Muscle of leg (tissue), 11 donors: ENCODE data around the gene RELL1. TPM values are rescaled to one million over a fixed set of nuclear protein-coding genes. Genes with fewer than 3 reads are reported as not detected.
"Not testable (repeated sequence)": the region's sequence is repeated elsewhere in the genome, so short reads cannot be mapped to it uniquely, and the experiment has no call there.

Source experiments
- DNase-seq: peaks from one replicate; pipeline ENCODE4 v3.0.0; 2013
- H3K27ac ChIP-seq: one replicate; pipeline ENCODE4 v1.5.1; 2013; ENCODE audit warnings: mild to moderate bottlenecking, low read length, control low read depth
- H3K27me3 ChIP-seq: one replicate; pipeline ENCODE4 v1.6.1; 2013; ENCODE audit warnings: low read length; ENCODE audit not compliant: control insufficient read depth, insufficient read depth
- H3K36me3 ChIP-seq: one replicate; pipeline ENCODE4 v1.6.1; 2013; ENCODE audit warnings: low read length; ENCODE audit not compliant: control insufficient read depth, insufficient read depth
- H3K4me1 ChIP-seq: one replicate; pipeline ENCODE4 v1.6.1; 2013; ENCODE audit warnings: low read length; ENCODE audit not compliant: control insufficient read depth, insufficient read depth
- H3K4me3 ChIP-seq: one replicate; pipeline ENCODE4 v1.5.1; 2013; ENCODE audit warnings: low read length, control low read depth
- H3K9me3 ChIP-seq: replicated peaks from 2 replicates; pipeline ENCODE4 v1.6.1; 2013; ENCODE audit warnings: low read depth, low read length; ENCODE audit not compliant: control insufficient read depth
- WGBS: methylation state at CpG from one replicate; pipeline ENCODE4 v1.1.5; 2013; ENCODE audit warnings: missing lambda C conversion rate; ENCODE audit not compliant: insufficient coverage; 5-methylcytosine and 5-hydroxymethylcytosine counted together
- polyA plus RNA-seq, 8 donors: library from polyadenylated mRNA; unstranded; fragments of 120-200 nt; gene quantifications; one replicate each; pipeline versions ENCODE4 v1.2.1 to v1.2.3, GENCODE V29; 2013; ENCODE audit warnings: inconsistent platforms in 1 of 8, low replicate concordance in 1 of 8; ENCODE audit not compliant: insufficient read length in 8 of 8, insufficient read depth in 1 of 8
- total RNA-seq: library from RNA; stranded (reverse); fragments of 120-200 nt; gene quantifications from one replicate; pipeline ENCODE4 v1.2.4, GENCODE V29; 2013

RELL1 gene
- total and polyA plus RNA-seq, 9 donors: 9.7 to 44.7 (median 13.9) TPM

DNA sequence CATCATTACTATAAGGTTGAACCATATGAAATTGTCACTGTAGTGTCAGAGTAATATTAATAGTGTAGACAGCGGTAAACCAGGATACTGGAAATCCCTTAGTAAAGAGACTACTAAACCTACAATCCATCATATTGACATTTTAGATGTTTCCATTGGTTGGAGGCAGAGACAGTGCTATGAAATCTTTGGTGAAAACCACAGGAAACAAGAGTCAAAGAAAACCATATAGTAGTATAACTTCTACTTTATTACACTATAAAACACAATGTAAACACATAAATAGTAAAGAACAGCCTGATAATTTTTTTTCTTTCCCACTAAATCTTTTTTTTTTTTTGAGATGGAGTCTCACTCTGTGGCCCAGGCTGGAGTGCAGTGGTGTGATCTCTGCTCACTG, 15.9 kb downstream of the RELL1 start:
- Histone ChIP-seq H3K27ac (no peak overlapping the region), H3K4me1 (peaks cover 20% of the 10 kb centered on the region), H3K27me3 (no peaks in the 10 kb centered on the region), H3K9me3 (no peaks in the 10 kb centered on the region), H3K4me3 (no peak overlapping the region), H3K36me3 (no peaks in the 10 kb centered on the region)
- no CpG with 5 or more reads among the region's 1 CpG for WGBS
- no peak for DNase-seq

DNA sequence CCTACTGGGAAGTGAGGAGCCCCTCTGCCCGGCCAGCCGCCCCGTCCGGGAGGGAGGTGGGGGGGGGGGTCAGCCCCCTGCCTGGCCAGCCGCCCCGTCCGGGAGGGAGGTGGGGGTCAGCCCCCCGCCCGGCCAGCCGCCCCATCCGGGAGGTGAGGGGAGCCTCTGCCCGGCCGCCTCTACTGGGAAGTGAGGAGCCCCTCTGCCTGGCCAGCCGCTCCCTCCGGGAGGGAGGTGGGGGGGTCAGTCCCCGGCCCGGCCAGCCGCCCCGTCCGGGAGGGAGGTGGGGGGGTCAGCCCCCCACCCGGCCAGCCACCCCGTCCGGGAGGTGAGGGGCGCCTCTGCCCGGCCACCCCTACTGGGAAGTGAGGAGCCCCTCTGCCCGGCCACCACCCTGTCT, 17.1 kb downstream of the RELL1 start:
- H3K27me3 ChIP-seq, H3K36me3 ChIP-seq, H3K4me3 ChIP-seq, H3K9me3 ChIP-seq, DNase-seq, H3K27ac ChIP-seq: not testable (repeated sequence)
- 92% methylated on average over 2 of the region's 26 CpGs for WGBS
- peaks cover 28% of the 10 kb centered on the region for H3K4me1 ChIP-seq

DNA sequence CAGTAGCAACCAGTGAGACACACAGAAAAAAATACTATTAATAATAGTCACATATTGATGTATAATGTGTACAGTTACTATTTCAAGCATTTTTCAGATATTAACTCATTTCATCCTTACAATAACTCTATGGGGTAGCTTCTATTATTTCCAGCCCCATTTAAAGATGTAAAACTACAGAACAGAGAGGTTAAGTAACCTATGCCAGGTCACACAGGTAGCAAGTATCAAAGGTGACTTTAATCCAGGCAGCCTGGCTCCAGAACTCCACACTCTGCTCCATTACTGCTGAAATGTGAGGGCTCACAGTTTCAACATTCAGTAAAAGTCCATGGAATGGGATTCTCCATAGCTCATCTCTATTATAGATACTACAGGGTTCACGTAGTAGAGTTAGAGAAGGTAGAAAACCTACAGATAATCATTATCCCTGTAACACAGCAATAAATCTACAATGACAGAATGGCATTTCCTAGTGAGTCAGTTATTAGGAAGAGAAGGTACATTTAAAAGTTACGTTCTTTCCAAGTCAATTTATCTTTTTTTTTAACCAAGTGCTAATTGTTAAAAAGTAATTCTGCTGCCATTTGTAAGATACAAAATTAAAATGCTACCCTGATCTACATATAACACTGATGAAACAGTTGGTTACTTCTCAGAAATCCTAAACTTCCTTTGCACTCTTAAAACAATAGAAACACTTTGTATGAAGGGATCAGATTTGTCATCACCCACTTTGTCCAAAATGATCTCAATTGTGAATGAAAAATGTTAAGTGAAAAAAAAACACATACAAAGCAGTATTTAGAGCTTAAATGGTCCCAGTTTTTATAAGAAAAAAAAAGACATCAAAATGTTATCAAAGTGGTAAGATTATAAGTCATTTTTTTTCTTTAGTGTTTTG, 18.7 kb downstream of the RELL1 start:
- DNase-seq: no peak
- Histone ChIP-seq H3K9me3 (no peaks in the 10 kb centered on the region), H3K27ac (peak overlapping the region; percentile 25), H3K27me3 (no peaks in the 10 kb centered on the region), H3K4me3 (no peak overlapping the region), H3K36me3 (no peaks in the 10 kb centered on the region), H3K4me1 (peaks cover 34% of the 10 kb centered on the region)
- WGBS: no CpG with 5 or more reads among the region's 2 CpGs

DNA sequence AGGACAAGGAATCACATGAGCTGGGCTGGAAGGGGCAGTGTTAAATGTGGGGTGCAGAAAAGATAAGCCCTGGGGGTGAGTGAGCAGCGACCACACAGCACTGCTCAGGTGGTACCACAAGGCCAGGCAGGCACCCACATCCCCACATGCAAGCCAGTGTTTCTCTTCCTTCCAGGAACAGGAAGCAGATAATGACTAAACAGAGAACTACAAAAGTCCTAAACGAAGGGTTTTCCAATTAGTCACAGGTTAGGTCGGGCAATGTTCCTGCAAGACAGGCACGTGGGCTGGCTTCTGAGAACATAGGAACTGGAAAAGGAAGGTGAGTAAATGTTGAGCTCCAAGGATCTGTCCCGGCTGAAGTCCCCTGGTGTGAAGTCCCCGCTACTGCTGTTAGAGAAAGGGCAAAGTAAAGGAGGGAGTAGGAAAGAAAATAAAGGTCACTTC, 19.5 kb downstream of the RELL1 start:
- 44% methylated on average over 3 of the region's 6 CpGs for WGBS
- no peak overlapping the region for H3K4me3 ChIP-seq
- no peaks in the 10 kb centered on the region for H3K36me3 ChIP-seq
- H3K27ac ChIP-seq: peak overlapping the region; percentile 25
- peaks cover 40% of the 10 kb centered on the region for H3K4me1 ChIP-seq
- no peaks in the 10 kb centered on the region for H3K27me3 ChIP-seq
- H3K9me3 ChIP-seq: no peaks in the 10 kb centered on the region
- peak; percentile 51 for DNase-seq

DNA sequence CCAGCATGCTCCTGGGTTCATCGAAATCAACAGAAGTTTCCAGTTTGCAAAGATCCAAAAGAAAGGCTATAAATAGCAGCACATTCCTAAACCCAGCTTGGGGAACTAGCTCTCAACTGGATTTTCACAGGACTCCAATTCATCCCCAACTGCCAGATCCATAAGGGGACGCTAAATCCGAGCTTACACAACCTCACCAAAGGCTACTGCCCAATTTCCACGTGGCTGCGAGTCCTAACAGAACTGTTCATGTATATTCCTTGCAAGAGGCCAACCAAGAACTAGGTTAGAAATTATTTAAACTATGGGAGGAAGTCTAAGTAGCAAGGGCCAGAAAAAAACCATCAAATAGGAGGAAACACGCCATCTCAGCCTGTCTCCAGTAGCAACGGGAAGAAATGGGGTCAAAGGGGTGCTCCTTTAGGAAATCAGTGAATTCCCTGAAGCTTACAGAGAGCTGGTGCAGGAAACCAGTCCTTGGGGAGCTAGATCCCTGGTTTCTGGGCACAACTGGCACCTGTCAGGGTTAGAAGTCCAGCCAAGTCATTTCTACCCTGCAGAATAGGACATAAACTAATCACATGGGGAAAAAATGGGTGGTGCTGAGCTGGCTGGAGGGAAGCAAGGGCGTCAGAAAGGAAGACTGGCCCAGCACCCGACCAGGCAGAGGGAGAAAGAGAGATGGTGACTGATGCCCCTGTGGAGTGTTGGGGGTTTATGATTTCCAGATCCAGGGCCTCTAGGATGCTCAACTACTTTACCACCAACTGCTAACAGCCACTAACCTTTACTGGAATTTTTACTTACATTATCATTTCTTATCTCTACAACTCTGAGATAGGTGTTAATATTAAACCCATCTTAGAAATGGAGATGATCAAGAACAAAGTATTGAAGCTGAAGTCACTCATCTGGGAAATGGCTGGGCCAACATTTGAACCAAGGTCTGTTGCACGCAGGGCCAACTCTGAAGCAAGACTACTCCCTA, 20.5 kb downstream of the RELL1 start:
- no peak overlapping the region for H3K4me3 ChIP-seq
- H3K27ac ChIP-seq: peak overlapping the region; percentile 71
- H3K4me1 ChIP-seq: peaks cover 40% of the 10 kb centered on the region
- no peaks in the 10 kb centered on the region for H3K9me3 ChIP-seq
- no peaks in the 10 kb centered on the region for H3K36me3 ChIP-seq
- 42% methylated on average over 6 of the region's 10 CpGs for WGBS
- no peaks in the 10 kb centered on the region for H3K27me3 ChIP-seq
- peak; percentile 43 for DNase-seq

DNA sequence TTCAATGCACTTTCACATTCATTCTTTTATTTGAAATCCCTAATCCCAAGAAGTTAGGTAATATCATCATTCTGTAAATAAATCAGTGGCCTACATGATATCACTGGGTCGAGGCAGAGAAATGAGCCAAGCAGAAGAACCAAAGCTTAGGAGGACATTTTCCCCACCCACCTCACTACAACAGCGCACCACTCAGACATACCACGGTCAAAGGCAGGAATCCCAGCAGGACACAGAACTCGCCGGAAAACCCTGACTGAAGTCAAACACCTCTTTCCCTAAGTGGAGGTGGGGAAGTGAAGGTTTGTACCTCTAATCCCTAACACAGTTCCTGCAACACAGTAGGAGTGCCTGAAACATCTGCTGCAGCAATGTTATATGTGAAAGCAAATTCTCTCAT, 21.5 kb downstream of the RELL1 start:
- DNase-seq: no peak
- no peaks in the 10 kb centered on the region for H3K27me3 ChIP-seq
- H3K4me1 ChIP-seq: peaks cover 45% of the 10 kb centered on the region
- no peaks in the 10 kb centered on the region for H3K9me3 ChIP-seq
- H3K4me3 ChIP-seq: no peak overlapping the region
- H3K27ac ChIP-seq: peak overlapping the region; percentile 71
- WGBS: no CpG with 5 or more reads among the region's 5 CpGs
- H3K36me3 ChIP-seq: no peaks in the 10 kb centered on the region

DNA sequence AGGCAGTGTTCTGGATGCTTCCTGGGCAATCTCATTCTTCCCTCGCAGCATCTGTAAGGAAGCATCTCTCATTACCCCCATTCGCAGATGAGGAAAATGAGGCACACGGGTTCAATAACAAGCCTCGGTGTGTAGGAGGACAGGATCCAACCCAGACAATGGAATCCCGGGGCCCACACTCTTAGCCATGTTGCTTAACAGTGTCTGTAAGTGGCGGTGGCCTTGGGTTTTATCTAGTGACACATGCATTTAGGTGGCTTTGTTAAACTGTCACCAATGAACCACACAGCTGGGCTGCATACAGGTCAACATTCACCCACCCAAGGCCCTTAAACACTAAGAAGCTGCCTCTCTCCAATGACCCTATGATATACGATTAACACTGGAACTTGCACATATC, 22.6 kb downstream of the RELL1 start:
- 39% methylated on average over 3 of the region's 7 CpGs for WGBS
- no peaks in the 10 kb centered on the region for H3K9me3 ChIP-seq
- H3K4me3 ChIP-seq: no peak overlapping the region
- H3K4me1 ChIP-seq: peaks cover 45% of the 10 kb centered on the region
- H3K27me3 ChIP-seq: no peaks in the 10 kb centered on the region
- H3K27ac ChIP-seq: peak overlapping the region; percentile 86
- H3K36me3 ChIP-seq: no peaks in the 10 kb centered on the region
- DNase-seq: no peak

DNA sequence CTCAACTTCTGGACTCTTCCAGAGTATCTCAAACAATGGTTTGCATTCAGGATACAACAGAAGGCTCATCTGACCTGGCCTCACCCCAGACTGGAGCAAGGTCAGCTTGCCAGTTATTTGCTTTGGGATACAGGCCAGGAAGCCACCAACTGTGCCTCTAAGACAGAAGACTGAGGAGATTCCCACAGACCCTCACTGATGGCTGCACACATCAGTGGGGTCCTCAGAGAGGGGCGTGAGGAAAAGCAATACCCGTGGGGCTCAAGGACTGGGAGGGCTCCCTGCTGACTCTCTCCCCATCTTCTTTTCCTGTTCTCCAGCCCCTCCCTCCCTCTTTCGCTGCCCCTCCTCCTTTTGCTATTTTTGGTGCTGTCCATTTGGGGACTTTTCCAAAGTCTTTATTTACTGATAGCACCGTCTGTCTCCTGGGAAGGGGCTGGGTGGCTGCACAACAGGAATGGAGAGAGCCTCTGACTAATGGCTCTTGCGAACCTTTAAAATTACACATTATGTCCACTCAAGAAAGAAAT, 23.2 kb downstream of the RELL1 start:
- Histone ChIP-seq H3K4me1 (peaks cover 47% of the 10 kb centered on the region), H3K27ac (peak overlapping the region; percentile 86), H3K36me3 (no peaks in the 10 kb centered on the region), H3K4me3 (no peak overlapping the region), H3K9me3 (no peaks in the 10 kb centered on the region), H3K27me3 (no peaks in the 10 kb centered on the region)
- WGBS: 50% methylated on average over 2 of the region's 5 CpGs
- DNase-seq: peak; percentile 59

DNA sequence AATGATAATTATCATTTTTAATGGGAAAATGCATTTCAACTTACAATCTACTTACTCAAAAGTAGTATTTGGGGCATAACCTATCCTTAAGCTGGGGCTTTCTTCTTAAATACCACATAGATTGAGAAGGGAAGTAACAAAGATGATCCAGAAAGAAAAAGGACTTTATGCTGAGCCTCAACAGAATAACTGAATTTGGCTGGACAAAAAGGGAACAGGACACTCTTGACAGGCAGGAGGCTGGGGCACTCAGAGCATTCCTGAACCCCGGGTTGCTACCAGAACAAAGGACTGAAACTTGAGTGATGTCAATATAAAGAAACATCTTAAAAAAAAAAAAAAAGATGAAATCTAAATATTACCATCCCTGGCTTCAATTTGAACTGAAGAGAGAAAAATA, 23.9 kb downstream of the RELL1 start:
- Histone ChIP-seq H3K4me3 (no peak overlapping the region), H3K27me3 (no peaks in the 10 kb centered on the region), H3K27ac (peak overlapping the region; percentile 86), H3K4me1 (peaks cover 48% of the 10 kb centered on the region), H3K9me3 (no peaks in the 10 kb centered on the region), H3K36me3 (no peaks in the 10 kb centered on the region)
- DNase-seq: peak; percentile 36
- WGBS: no CpG with 5 or more reads among the region's 1 CpG

DNA sequence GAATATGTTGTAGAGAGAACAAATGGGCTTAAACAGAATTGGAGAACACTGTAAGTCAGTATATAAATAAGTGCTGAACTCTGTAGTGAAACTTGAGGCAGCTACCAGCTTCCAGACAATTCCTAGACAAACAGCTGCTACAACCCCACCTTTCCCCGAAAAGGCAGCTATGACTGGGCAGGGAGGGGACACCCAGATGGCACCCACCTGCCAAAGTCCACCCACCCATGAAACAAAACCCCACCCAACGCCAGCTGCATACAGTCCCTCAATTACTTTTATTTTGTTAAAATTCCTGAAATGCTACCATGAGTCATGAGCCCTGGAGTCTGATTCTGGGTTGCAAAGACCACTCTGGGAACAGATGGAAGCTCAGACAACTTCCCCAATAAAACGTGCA, 24.4 kb downstream of the RELL1 start:
- peak; percentile 82 for DNase-seq
- H3K36me3 ChIP-seq: no peaks in the 10 kb centered on the region

More for the DNA sequence above, 24.4 kb downstream of the RELL1 start:
- peaks cover 48% of the 10 kb centered on the region for H3K4me1 ChIP-seq
- no CpG with 5 or more reads among the region's 3 CpGs for WGBS
- no peak overlapping the region for H3K4me3 ChIP-seq
- H3K27ac ChIP-seq: peak overlapping the region; percentile 86
- H3K27me3 ChIP-seq: no peaks in the 10 kb centered on the region
- peaks cover 4% of the 10 kb centered on the region for H3K9me3 ChIP-seq
